Astrocyte of the cerebellum (primary cell): ENCODE data around the gene RNF40.
A peak's percentile ranks its signal among the peaks of the same experiment; 100 is the strongest.

ENCODE experiments used
- DNase-seq: peaks from one replicate; pipeline ENCODE4 v3.0.0-alpha.2; 2011; ENCODE audit warnings: low read depth
- H3K4me3 ChIP-seq: 2 replicates; pipeline ENCODE4 v1.5.1; 2011; ENCODE audit warnings: mild to moderate bottlenecking, low read depth, low read length, moderate library complexity
- in situ Hi-C: cut with HindIII; loops from 2 replicates; pipeline ENCODE4 v1.10.0; 2017; ENCODE audit warnings: low sequenced_read_pairs
- TF ChIP-seq, protein P1 (sequence below): IDR thresholded peaks from 2 replicates; pipeline ENCODE4 v1.5.1; 2012; ENCODE audit warnings: low read length, low read depth, moderate library complexity, mild to moderate bottlenecking; ENCODE audit errors: missing control alignments

RNF40 gene

DNA sequence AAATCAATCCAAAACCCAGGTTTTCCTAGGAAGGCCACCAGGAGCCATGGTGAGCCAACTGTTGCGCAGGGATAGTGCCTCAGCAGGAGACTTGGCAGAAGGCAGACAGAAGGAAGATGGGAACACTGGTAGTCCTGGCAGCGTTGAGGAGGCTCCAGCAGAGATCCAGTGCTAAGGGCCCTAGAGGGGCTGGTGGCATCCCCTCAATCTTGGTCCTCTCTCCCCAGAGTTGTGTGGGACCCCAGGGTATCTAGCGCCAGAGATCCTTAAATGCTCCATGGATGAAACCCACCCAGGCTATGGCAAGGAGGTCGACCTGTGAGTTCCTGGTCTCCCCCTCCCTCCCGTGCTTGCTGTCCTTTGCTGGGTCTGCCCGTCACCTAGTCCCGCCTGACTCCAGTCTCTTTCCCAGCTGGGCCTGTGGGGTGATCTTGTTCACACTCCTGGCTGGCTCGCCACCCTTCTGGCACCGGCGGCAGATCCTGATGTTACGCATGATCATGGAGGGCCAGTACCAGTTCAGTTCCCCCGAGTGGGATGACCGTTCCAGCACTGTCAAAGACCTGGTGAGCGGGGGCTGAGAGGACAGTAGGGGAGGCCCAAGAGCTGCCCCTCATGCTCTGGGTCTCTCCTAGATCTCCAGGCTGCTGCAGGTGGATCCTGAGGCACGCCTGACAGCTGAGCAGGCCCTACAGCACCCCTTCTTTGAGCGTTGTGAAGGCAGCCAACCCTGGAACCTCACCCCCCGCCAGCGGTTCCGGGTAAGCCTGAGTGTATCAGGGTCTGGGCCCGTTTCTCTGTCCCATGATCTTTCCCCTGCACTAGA, 6.0 kb upstream of the RNF40 start:
- no peak overlapping the region for H3K4me3 ChIP-seq
- in situ Hi-C loops = no loop called here
- no peak for DNase-seq
- TF ChIP-seq, protein P1, sequence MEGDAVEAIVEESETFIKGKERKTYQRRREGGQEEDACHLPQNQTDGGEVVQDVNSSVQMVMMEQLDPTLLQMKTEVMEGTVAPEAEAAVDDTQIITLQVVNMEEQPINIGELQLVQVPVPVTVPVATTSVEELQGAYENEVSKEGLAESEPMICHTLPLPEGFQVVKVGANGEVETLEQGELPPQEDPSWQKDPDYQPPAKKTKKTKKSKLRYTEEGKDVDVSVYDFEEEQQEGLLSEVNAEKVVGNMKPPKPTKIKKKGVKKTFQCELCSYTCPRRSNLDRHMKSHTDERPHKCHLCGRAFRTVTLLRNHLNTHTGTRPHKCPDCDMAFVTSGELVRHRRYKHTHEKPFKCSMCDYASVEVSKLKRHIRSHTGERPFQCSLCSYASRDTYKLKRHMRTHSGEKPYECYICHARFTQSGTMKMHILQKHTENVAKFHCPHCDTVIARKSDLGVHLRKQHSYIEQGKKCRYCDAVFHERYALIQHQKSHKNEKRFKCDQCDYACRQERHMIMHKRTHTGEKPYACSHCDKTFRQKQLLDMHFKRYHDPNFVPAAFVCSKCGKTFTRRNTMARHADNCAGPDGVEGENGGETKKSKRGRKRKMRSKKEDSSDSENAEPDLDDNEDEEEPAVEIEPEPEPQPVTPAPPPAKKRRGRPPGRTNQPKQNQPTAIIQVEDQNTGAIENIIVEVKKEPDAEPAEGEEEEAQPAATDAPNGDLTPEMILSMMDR = no peak

DNA sequence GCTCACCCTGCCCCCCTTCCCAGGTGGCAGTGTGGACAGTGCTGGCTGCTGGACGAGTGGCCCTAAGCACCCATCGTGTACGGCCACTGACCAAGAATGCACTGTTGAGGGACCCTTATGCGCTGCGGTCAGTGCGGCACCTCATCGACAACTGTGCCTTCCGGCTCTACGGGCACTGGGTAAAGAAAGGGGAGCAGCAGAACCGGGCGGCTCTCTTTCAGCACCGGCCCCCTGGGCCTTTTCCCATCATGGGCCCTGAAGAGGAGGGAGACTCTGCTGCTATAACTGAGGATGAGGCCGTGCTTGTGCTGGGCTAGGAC, 5.4 kb upstream of the RNF40 start:
- H3K4me3 ChIP-seq = no peak overlapping the region
- DNase-seq = no peak
- TF ChIP-seq, protein P1 = no peak

DNA sequence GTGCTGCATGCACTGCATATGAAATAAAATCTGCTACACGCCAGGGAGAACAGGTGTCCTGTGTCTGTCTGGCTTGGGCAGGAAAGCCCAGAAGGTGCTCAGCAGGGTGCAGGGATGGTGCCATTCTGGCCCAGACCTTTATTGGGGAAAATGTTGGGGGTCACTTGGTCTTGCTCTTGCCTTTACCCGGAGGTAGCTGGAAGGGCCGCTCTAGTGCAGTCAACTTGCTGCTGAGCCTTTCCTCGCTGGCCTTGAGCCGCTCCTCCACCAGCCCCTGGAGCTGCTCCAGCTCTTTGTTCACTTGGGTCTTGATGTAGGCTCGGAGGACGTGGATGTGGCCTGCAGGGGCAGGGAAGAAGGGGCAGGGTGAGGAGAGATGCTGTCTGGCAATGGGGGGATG, 4.8 kb upstream of the RNF40 start:
- H3K4me3 ChIP-seq = no peak overlapping the region
- no peak for DNase-seq
- TF ChIP-seq, protein P1 = no peak
- in situ Hi-C loops = no loop called here

More for the DNA sequence above, 5.4 kb upstream of the RNF40 start:
- in situ Hi-C loops = no loop called here

DNA sequence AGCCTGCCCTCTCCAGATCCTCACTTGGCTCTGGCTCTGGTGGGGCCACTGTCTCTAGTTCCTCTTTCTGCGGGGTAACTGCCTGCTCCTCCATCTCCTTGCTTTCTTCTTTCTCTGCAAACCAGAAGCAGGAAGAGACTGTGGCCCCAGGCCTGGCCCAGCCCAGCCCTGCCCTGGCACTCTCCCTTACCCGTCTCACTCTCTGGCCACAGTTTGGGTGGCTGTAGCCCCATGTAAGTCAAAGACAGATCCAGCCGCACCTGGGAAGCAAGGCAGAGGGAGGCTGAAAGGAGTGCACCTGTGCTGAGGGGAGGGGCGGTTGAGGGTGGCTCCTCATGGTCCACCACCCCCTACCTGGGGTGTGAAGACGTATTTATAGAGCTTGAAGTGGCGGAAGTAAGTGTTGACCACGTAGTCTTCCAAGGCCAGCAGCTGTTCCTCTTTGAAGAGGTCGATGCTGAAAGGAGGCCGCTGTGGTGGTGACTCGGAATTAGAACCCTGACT, 3.1 kb upstream of the RNF40 start:
- TF ChIP-seq, protein P1 = no peak
- no peak overlapping the region for H3K4me3 ChIP-seq
- DNase-seq = no peak
- in situ Hi-C loops = no loop called here

DNA sequence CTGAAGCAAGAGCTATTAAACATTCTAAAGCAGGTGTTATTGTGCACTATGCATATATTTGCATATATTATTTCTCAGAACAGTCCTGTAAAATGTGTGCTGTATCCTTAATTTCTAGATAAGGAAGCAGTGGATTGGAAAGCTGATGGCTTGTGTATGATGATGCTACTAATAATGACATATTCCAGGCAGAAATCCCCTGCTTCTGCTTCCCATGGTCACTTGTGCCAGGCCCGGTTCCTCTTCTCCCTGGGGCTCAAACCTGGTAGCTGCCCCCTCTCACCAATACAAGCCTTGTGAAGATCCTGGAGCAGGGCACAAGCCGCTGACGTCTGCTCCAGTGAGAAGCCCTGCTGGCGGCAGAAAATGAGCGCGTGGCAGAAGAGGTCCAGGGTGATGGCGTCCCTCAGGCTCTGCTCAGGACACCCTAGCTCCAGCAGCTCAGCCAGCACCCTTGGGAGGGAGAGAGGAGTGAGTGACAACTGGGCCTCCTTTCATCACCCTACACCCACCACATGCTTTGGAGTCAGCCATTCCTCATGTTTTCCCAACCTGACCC, 2.0 kb upstream of the RNF40 start:
- in situ Hi-C loops = no loop called here
- TF ChIP-seq, protein P1 = no peak
- H3K4me3 ChIP-seq = no peak overlapping the region
- no peak for DNase-seq

DNA sequence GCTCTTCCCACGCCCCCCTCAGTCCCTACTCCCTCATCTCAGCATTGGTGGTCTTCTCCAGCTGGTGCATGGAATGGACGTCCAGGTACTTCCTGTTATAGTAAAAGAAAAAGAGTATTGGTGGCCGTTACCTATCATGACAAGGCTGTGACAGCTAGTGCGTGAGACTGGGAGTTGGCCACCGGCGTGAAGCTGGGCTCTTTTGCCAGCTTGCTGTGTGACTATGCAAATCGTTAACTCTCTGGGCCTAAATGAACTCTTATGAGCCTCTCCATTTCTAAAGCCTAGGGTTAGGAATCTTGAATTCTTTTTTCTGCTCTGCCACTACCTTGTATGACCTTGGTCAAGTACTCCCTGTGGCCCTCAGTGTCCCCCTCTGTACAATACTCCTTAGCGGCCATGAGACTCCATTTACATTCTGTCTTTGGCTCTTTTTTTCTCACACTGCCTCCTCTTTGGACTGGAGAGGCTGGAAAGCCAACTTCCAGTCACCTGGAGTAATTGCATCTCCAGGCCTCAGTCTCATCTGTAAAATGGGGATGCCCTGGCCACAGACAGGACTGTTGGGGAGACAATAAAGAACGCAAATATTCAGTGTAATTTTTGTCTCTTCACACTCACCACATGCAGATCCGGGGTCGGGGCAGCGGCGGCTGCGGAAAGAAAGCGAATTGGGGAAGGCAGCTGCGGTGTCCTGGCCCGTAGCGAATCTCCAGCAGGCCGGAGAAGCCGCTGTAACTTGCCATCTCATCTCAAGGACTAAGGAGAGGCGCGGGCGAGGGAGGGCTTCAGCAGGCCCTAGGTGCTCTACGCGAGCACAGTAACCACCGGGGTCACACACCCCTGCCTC, 1.3 kb upstream of the RNF40 start:
- DNase-seq = no peak
- TF ChIP-seq, protein P1 = no peak
- H3K4me3 ChIP-seq = peak overlapping the region; percentile 74
- in situ Hi-C loops = no loop called here
